Spleen (tissue), 7 donors: Measurements from ENCODE around the gene STEAP1B.
"Not testable (repeated sequence)": the region's sequence is repeated elsewhere in the genome, so short reads cannot be mapped to it uniquely, and the experiment has no call there.

Source experiments
- CTCF ChIP-seq, 11 experiments: fragments of 200-600 bp in 7 of 11; fragments of 450-650 bp in 4 of 11; sonication (generic) in 4 of 11; IDR thresholded peaks in 8 of 11; conservative IDR thresholded peaks in 3 of 11; 1 replicate in 7 of 11; 2 replicates in 4 of 11; pipeline versions ENCODE4 v1.4.0 to v1.8.0; 2016 to 2021; ENCODE audit warnings: antibody characterized with exemption in 11 of 11, inconsistent platforms in 4 of 11, mild to moderate bottlenecking in 1 of 11
- POLR2A ChIP-seq, 3 donors: fragments of 450-650 bp; IDR thresholded peaks; one replicate each; pipeline ENCODE4 v1.5.1; 2017; ENCODE audit warnings: antibody characterized with exemption in 3 of 3, mild to moderate bottlenecking in 1 of 3
- donor health status: DM: no; HTN: no; CAD: no; lungs with moderate emphysema.
- donor health status: DM: no; HTN: no; CAD: no.
- donor health status: DM: no; HTN: no; CAD: no.

- TF ChIP-seq CTCF (IDR thresholded peaks at IDR 0.05 in 8 of 11, conservative IDR thresholded peaks at IDR 0.05 in 3 of 11); POLR2A (IDR thresholded peaks at IDR 0.05): not testable (repeated sequence)
Observed at GRCh38 chr7:22514963-22515362, 15.0 kb upstream of the STEAP1B start.
